ENCODE results near the gene BCLAF1.
"Not testable (repeated sequence)": the region's sequence is repeated elsewhere in the genome, so short reads cannot be mapped to it uniquely, and the experiment has no call there.

DNA sequence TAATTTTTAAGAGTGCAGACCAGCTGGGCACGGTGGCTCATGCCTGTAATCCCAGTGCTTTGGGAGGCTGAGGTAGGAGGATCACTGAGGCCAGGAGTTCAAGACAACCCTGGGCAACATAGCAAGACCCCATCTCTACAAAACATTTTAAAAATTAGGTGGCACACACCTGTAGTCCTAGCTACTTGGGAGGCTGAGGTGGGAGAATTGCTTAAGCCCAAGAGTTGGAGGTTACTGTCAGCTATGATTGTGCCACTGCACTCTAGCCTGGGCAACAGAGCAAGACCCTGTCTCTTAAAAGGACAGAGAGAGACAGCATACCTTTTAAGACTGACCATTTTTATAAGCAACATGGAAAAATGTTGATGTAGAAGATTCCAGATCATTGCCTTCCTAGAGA lies 18.8 kb upstream of the BCLAF1 start:
- TF ChIP-seq, protein P1, sequence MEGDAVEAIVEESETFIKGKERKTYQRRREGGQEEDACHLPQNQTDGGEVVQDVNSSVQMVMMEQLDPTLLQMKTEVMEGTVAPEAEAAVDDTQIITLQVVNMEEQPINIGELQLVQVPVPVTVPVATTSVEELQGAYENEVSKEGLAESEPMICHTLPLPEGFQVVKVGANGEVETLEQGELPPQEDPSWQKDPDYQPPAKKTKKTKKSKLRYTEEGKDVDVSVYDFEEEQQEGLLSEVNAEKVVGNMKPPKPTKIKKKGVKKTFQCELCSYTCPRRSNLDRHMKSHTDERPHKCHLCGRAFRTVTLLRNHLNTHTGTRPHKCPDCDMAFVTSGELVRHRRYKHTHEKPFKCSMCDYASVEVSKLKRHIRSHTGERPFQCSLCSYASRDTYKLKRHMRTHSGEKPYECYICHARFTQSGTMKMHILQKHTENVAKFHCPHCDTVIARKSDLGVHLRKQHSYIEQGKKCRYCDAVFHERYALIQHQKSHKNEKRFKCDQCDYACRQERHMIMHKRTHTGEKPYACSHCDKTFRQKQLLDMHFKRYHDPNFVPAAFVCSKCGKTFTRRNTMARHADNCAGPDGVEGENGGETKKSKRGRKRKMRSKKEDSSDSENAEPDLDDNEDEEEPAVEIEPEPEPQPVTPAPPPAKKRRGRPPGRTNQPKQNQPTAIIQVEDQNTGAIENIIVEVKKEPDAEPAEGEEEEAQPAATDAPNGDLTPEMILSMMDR (IDR thresholded peaks at IDR 0.05): not testable (repeated sequence)
- TF ChIP-seq POLR2A, POLR2AphosphoS5 (IDR thresholded peaks at IDR 0.05): not testable (repeated sequence)
